Measurements from ENCODE around the gene TPD52L3.
A peak's percentile ranks its signal among the peaks of the same experiment; 100 is the strongest.

TPD52L3 gene

GRCh38 chr9:6351737-6352136, 23.6 kb downstream of the TPD52L3 start:
- Histone ChIP-seq H3K36me3 (ENCODE audit: control insufficient read depth, low read length) (no peaks in the 10 kb centered on the region), H3K27ac (ENCODE audit: low read depth, low read length) (no peak overlapping the region), H3K4me2 (ENCODE audit: low read length) (no peak overlapping the region), H3F3A (ENCODE audit: control insufficient read depth, insufficient read depth) (no peaks in the 10 kb centered on the region), H3K9me2 (replicated peaks; ENCODE audit: control insufficient read depth, low read length) (no peaks in the 10 kb centered on the region), H3K9me3 (ENCODE audit: control insufficient read depth, insufficient read depth, low read length) (no peaks in the 10 kb centered on the region), H3K4me3 (ENCODE audit: low read length) (no peak overlapping the region), H3K79me2 (ENCODE audit: control insufficient read depth, low read length) (no peaks in the 10 kb centered on the region), H4K20me1 (ENCODE audit: control insufficient read depth, insufficient read depth, low read depth, low read length) (no peaks in the 10 kb centered on the region), H3K27me3 (ENCODE audit: control insufficient read depth, low read length) (no peaks in the 10 kb centered on the region), H3K4me1 (ENCODE audit: control insufficient read depth, low read length) (peaks cover 22% of the 10 kb centered on the region)
- no peak for TF ChIP-seq EZH2phosphoT487 (IDR thresholded peaks at IDR 0.05; ENCODE audit: borderline replicate concordance, low read length)
- TF ChIP-seq CTCF (IDR thresholded peaks at IDR 0.05; ENCODE audit: low read depth, low read length, poor library complexity, severe bottlenecking), result no peak

GRCh38 chr9:6354072-6354686, 26.0 kb downstream of the TPD52L3 start:
- no peaks in the 10 kb centered on the region for H3K36me3 ChIP-seq (ENCODE audit: control insufficient read depth, low read length)
- H3K27me3 ChIP-seq (ENCODE audit: control insufficient read depth, low read length), result no peaks in the 10 kb centered on the region
- H3K9me3 ChIP-seq (ENCODE audit: control insufficient read depth, insufficient read depth, low read length), result no peaks in the 10 kb centered on the region
- H3K4me2 ChIP-seq (ENCODE audit: low read length), result peak overlapping the region; percentile 12; the same call in 1 of the 2 replicates
- H3K4me3 ChIP-seq (ENCODE audit: low read length), result no peak overlapping the region
- no peaks in the 10 kb centered on the region for H4K20me1 ChIP-seq (ENCODE audit: control insufficient read depth, insufficient read depth, low read depth, low read length)
- peaks cover 22% of the 10 kb centered on the region for H3K4me1 ChIP-seq (ENCODE audit: control insufficient read depth, low read length)
- H3K9me2 ChIP-seq (replicated peaks; ENCODE audit: control insufficient read depth, low read length), result no peaks in the 10 kb centered on the region
- H3K79me2 ChIP-seq (ENCODE audit: control insufficient read depth, low read length), result no peaks in the 10 kb centered on the region
- TF ChIP-seq EZH2phosphoT487 (IDR thresholded peaks at IDR 0.05; ENCODE audit: borderline replicate concordance, low read length) (no peak), CTCF (IDR thresholded peaks at IDR 0.05; ENCODE audit: low read depth, low read length, poor library complexity, severe bottlenecking) (peak; percentile 84)
- H3F3A ChIP-seq (ENCODE audit: control insufficient read depth, insufficient read depth), result peaks cover 2% of the 10 kb centered on the region; the same call in 1 of the 2 replicates
- H3K27ac ChIP-seq (ENCODE audit: low read depth, low read length), result no peak overlapping the region

- TF ChIP-seq CTCF (IDR thresholded peaks at IDR 0.05; ENCODE audit: low read depth, low read length, poor library complexity, severe bottlenecking), result no peak
- TF ChIP-seq EZH2phosphoT487 (IDR thresholded peaks at IDR 0.05; ENCODE audit: borderline replicate concordance, low read length), result no peak
- Histone ChIP-seq H3K27me3 (ENCODE audit: control insufficient read depth, low read length) (no peaks in the 10 kb centered on the region), H4K20me1 (ENCODE audit: control insufficient read depth, insufficient read depth, low read depth, low read length) (no peaks in the 10 kb centered on the region), H3K9me2 (replicated peaks; ENCODE audit: control insufficient read depth, low read length) (no peaks in the 10 kb centered on the region), H3K4me1 (ENCODE audit: control insufficient read depth, low read length) (peaks cover 26% of the 10 kb centered on the region), H3K4me3 (ENCODE audit: low read length) (no peak overlapping the region), H3K9me3 (ENCODE audit: control insufficient read depth, insufficient read depth, low read length) (no peaks in the 10 kb centered on the region), H3K36me3 (ENCODE audit: control insufficient read depth, low read length) (no peaks in the 10 kb centered on the region), H3K27ac (ENCODE audit: low read depth, low read length) (no peak overlapping the region), H3K4me2 (ENCODE audit: low read length) (0 out of 2 replicates have a peak overlapping the region, but pooled peaks have one; percentile 5), H3F3A (ENCODE audit: control insufficient read depth, insufficient read depth) (peaks cover 6% of the 10 kb centered on the region; the same call in 1 of the 2 replicates), H3K79me2 (ENCODE audit: control insufficient read depth, low read length) (no peaks in the 10 kb centered on the region)
These were observed 27.6 kb downstream of the TPD52L3 start for GRCh38 chr9:6355728-6356127.

Data from DOHH2 (cell line).